Neuron (in vitro differentiated cells): Measurements from ENCODE around the gene SETDB2.
A peak's percentile ranks its signal among the peaks of the same experiment; 100 is the strongest.

Experiments
- H2AFZ ChIP-seq: one replicate; pipeline ENCODE4 v1.6.1; 2013; ENCODE audit warnings: low read depth, mild to moderate bottlenecking, inconsistent platforms, low read length, moderate library complexity
- H3K27me3 ChIP-seq: one replicate; pipeline ENCODE4 v1.6.1; 2013; ENCODE audit warnings: low read length; ENCODE audit not compliant: insufficient read depth
- H3K36me3 ChIP-seq: one replicate; pipeline ENCODE4 v1.6.1; 2013; ENCODE audit warnings: low read length; ENCODE audit not compliant: insufficient read depth
- H3K4me1 ChIP-seq: one replicate; pipeline ENCODE4 v1.6.1; 2013; ENCODE audit warnings: low read length; ENCODE audit not compliant: insufficient read depth
- H3K4me3 ChIP-seq: 2 replicates; pipeline ENCODE4 v1.5.1; 2013; ENCODE audit warnings: mild to moderate bottlenecking, low read length, moderate library complexity
- H3K9me3 ChIP-seq: one replicate; pipeline ENCODE4 v1.6.1; 2013; ENCODE audit warnings: low read length

SETDB2 gene

DNA sequence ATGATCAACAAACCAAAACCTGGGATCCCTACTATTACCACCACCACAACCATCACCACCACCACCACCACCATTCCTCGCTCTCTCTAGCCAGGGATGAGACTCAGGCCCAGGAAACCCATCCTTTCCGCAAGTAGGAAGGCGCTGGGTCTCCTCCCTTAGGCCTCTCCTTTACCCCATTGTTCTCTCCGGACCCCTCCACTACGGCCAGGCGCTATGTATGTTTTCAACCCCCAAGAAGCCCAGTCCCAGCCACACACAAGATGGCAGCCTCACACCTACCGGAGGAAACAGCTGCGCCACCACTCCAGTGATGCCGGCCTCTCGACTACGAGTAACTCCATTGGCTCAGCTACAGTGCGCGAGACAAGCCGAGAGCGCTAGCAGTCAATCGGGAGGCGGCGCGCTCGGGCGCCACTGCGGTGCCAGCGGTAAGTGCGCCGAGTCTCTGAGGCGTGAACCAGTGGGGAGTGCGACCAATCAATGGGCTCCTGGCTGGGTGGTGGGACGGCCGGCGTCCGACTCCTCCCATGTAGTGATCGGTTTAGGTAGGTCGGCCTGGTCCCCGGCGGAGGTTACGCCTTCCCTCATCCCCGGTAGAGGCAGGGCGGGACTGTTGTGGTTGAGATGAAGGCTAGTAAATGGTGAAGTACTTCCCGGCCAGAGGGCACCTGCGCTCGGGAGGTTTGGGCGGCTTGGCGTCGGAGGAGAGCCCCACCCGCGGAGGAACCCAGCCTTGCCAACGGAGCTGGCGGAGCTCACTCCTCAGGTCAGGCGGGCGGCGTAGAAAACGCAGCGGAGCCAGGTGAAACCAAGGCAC is at the start of gene SETDB2, which contains the start of gene CAB39L:
Gene SETDB2 (plus strand): TSS at position 571 of the 820 bp plus-strand sequence. CDS start 7,620 bp downstream, outside the sequence.
Gene CAB39L (minus strand): TSS at position 361 of the 820 bp plus-strand sequence. CDS start 61,154 bp downstream, outside the sequence.
- Histone ChIP-seq H3K27me3 (no peaks in the 10 kb centered on the region), H3K4me3 (peak within 1 kb of the TSS; percentile 77), H3K36me3 (no peaks in the 10 kb centered on the region)

DNA sequence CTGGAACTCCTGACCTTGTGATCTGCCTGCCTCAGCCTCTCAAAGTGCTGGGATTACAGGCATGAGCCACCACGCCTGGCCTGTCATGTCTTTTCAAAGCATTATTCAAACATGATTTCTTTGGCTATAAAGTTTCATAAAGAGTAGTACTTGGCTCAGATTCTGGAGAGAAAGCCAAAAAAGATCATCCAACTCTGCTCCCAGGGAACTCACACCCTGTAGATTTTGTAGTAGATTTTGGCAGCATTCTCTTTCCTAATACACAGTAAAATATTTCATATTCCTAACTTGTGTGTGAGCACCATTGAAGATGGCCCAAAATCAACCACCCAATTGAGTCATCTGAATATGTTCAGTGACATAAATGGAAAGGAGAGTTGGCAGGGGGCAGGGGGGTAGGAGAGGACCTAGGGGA is 48.6 kb upstream of the SETDB2 start:
- Histone ChIP-seq H3K27me3 (no peaks in the 10 kb centered on the region), H2AFZ (no peak overlapping the region), H3K36me3 (no peaks in the 10 kb centered on the region), H3K4me1 (no peaks in the 10 kb centered on the region), H3K9me3 (no peaks in the 10 kb centered on the region), H3K4me3 (no peak overlapping the region)

More for the DNA sequence above, at the start of gene SETDB2, which contains the start of gene CAB39L:
- peaks cover 10% of the 10 kb centered on the region for H3K4me1 ChIP-seq
- peak within 1 kb of the TSS; percentile 79 for H2AFZ ChIP-seq
- H3K9me3 ChIP-seq = no peaks in the 10 kb centered on the region

- Histone ChIP-seq H2AFZ (no peak overlapping the region), H3K4me3 (no peak overlapping the region), H3K9me3 (no peaks in the 10 kb centered on the region), H3K36me3 (no peaks in the 10 kb centered on the region), H3K4me1 (no peaks in the 10 kb centered on the region), H3K27me3 (no peaks in the 10 kb centered on the region)
Measured at GRCh38 chr13:49395878-49396380, 48.1 kb upstream of the SETDB2 start.

DNA sequence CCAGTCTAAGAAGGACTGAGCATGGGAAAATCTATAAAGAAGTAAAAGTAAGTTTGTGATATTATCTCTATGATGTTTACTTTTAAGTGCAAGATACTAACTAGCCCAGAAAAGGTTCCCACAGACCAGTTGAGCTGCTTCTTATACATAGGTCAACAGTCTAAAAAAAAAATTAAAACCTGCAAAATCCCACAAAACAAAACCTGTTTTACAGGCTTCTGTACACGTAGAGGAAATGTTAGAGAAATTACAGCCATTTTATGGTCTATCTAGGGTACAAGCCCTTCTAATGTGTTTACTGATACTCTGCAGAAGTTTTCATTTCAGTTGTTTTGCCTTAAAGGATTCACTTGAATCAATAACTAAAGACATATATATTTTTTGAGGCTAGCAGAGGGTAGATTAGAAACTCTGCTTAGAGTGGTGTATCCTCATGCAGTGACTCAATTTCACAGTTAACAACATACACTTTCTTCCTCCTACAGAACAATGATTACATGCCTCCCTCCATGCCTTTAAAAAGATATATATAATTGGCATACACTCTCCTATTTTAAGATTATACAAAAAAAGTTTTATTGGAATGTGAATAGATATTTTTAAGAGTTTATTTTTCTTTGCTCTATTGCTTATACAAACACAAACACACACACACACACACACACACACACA is 44.1 kb upstream of the SETDB2 start:
- H3K4me3 ChIP-seq = no peak overlapping the region
- H3K9me3 ChIP-seq = no peaks in the 10 kb centered on the region
- no peak overlapping the region for H2AFZ ChIP-seq
- H3K4me1 ChIP-seq = no peaks in the 10 kb centered on the region
- no peaks in the 10 kb centered on the region for H3K36me3 ChIP-seq
- no peaks in the 10 kb centered on the region for H3K27me3 ChIP-seq

- H3K4me3 ChIP-seq = no peak overlapping the region
- no peaks in the 10 kb centered on the region for H3K36me3 ChIP-seq
- H3K4me1 ChIP-seq = no peaks in the 10 kb centered on the region
- H2AFZ ChIP-seq = no peak overlapping the region
- no peaks in the 10 kb centered on the region for H3K27me3 ChIP-seq
- no peaks in the 10 kb centered on the region for H3K9me3 ChIP-seq
Measured at GRCh38 chr13:49400755-49401659, 43.1 kb upstream of the SETDB2 start.

DNA sequence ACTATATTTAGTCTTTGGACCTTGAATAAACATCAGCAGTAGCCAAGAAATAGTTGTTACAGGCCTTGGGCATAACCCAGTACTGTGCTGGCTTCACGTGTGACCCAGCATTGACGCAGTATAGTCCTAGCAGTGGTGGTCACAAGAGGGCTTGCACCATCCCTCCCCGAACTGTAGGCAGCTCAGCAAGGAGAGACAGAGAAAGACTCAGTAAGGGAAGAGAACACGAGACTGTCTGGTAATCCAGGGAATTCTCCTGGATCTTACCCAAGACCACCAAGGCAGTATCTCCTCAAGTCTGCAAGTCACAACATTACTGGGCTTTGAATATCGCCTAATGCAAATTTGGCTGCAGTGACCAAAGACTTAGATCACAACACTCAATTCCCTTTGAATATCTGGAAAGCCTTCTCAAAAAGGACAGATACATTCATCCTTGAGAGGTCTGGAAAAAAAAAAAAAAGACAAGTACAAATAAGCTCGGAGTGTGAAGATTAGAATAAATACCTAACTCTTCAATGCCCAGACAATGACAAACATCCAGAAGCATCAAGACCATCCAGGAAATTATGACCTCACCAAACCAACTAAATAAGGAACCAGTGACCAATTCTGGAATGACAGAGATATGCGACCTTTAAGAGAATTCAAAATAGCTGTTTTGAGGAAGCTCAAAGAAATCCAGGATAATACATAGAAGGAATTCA is 39.9 kb upstream of the SETDB2 start:
- Histone ChIP-seq H3K4me1 (no peaks in the 10 kb centered on the region), H3K4me3 (no peak overlapping the region), H3K27me3 (no peaks in the 10 kb centered on the region), H3K36me3 (no peaks in the 10 kb centered on the region), H2AFZ (no peak overlapping the region), H3K9me3 (no peaks in the 10 kb centered on the region)

DNA sequence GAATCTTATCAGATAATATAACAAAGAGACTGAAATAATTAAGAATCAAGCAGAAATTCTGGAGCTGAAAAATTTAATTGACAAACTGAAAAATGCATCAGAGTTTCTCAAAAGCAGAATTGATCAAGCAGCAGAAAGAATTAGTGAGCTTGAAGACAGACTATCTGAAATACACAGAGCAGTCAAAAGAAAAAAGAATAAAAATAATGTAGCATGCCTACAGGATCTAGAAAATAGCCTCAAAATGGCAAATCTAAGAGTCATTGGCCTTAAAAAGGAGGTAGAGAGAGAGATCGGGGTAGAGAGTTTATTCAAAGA is 39.4 kb upstream of the SETDB2 start:
- no peaks in the 10 kb centered on the region for H3K4me1 ChIP-seq
- H3K36me3 ChIP-seq = no peaks in the 10 kb centered on the region
- H3K27me3 ChIP-seq = no peaks in the 10 kb centered on the region
- no peaks in the 10 kb centered on the region for H3K9me3 ChIP-seq
- H2AFZ ChIP-seq = no peak overlapping the region
- no peak overlapping the region for H3K4me3 ChIP-seq

- Histone ChIP-seq H3K36me3 (no peaks in the 10 kb centered on the region), H2AFZ (no peak overlapping the region), H3K27me3 (no peaks in the 10 kb centered on the region), H3K4me1 (no peaks in the 10 kb centered on the region), H3K4me3 (no peak overlapping the region), H3K9me3 (no peaks in the 10 kb centered on the region)
Measured at GRCh38 chr13:49407068-49407467, 37.0 kb upstream of the SETDB2 start.

DNA sequence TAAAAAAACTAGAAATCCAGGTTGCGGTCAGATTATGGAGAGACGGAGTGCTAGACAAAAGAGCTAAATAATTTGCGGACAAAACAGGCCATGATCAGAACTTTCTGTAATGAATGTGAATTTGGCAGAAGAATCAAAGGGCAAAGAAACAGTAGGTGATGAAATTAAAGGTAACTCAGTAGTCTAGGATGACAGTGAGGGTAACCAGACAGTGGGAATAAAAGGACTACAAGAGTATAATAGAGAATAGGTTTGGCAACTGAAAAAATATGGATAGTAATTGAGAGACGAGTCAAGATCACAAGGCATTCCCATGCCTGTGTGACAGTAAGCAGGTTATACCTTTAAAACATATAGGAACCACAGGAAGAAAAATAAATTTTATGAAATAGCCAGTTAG is 36.1 kb upstream of the SETDB2 start:
- no peak overlapping the region for H2AFZ ChIP-seq
- H3K9me3 ChIP-seq = no peaks in the 10 kb centered on the region
- no peaks in the 10 kb centered on the region for H3K36me3 ChIP-seq
- no peaks in the 10 kb centered on the region for H3K27me3 ChIP-seq
- no peak overlapping the region for H3K4me3 ChIP-seq
- H3K4me1 ChIP-seq = no peaks in the 10 kb centered on the region

DNA sequence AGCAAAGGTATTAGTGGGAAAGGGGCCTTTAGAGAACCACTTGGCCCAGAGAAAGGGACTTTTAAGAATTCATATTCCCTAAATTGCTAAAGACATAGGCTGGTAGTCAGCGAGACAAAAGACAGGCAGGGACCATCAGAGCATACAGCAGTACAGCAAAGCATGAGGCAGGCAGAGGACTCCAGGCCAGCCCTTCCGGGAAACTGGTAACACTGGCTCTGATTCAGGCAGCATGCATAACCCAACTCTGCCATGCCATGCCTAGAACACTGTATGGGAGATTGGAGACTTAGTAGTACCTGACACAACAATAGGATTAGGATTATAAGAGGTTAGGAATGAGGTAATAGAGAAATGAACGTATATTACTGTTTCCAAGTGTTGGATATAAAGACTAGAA is 35.1 kb upstream of the SETDB2 start:
- Histone ChIP-seq H3K4me1 (peaks cover 4% of the 10 kb centered on the region), H3K27me3 (no peaks in the 10 kb centered on the region), H3K9me3 (no peaks in the 10 kb centered on the region), H3K4me3 (no peak overlapping the region), H2AFZ (no peak overlapping the region), H3K36me3 (no peaks in the 10 kb centered on the region)

DNA sequence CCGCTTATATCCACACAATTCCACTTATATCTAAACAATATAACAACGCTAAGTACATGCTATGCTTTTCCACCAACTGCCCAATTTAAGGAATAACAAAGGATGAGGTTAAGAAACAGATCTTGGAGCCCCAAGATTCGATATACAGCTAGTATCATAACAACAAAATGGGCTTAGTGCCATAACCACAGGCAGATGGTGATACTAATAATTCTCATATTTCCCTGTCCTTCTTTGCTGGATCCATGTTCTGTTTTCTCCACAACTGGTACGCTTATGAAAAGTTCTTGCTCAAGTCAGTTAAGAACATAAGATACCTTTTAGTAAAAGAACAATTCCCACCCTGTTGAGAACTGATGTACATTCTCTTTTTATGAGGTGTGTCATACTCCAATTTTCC is 34.1 kb upstream of the SETDB2 start:
- H3K36me3 ChIP-seq = no peaks in the 10 kb centered on the region
- H3K27me3 ChIP-seq = no peaks in the 10 kb centered on the region
- no peak overlapping the region for H3K4me3 ChIP-seq
- H3K4me1 ChIP-seq = peaks cover 4% of the 10 kb centered on the region
- H3K9me3 ChIP-seq = no peaks in the 10 kb centered on the region
- no peak overlapping the region for H2AFZ ChIP-seq

GRCh38 chr13:49410477-49410876 is 33.6 kb upstream of the SETDB2 start:
- Histone ChIP-seq H2AFZ (no peak overlapping the region), H3K4me1 (peaks cover 4% of the 10 kb centered on the region), H3K36me3 (no peaks in the 10 kb centered on the region), H3K9me3 (no peaks in the 10 kb centered on the region), H3K27me3 (no peaks in the 10 kb centered on the region), H3K4me3 (no peak overlapping the region)
